Mesendoderm (in vitro differentiated cells): ENCODE results near the gene BORCS5.
A peak's percentile ranks its signal among the peaks of the same experiment; 100 is the strongest.

ENCODE experiments used
- DNase-seq: peaks from one replicate; pipeline ENCODE4 v3.0.0; 2013
- H2AK5ac ChIP-seq: 2 replicates; pipeline ENCODE4 v1.6.1; 2013; ENCODE audit warnings: low read length, inconsistent platforms
- H2BK120ac ChIP-seq: 2 replicates; pipeline ENCODE4 v1.6.1; 2013; ENCODE audit warnings: low read depth, mild to moderate bottlenecking, low read length, moderate library complexity, mixed read lengths
- H2BK15ac ChIP-seq: replicated peaks from 2 replicates; pipeline ENCODE4 v1.6.1; 2013; ENCODE audit warnings: low read depth, mild to moderate bottlenecking, moderate library complexity
- H2BK5ac ChIP-seq: 2 replicates; pipeline ENCODE4 v1.6.1; 2013; ENCODE audit warnings: low read length, inconsistent platforms
- H3K18ac ChIP-seq: 2 replicates; pipeline ENCODE4 v1.6.1; 2013; ENCODE audit warnings: mild to moderate bottlenecking, low read length, mixed read lengths
- H3K23ac ChIP-seq: one replicate; pipeline ENCODE4 v1.6.1; 2013; ENCODE audit warnings: low read length
- H3K27ac ChIP-seq: 2 replicates; pipeline ENCODE4 v1.5.1; 2013; ENCODE audit warnings: low read depth, mild to moderate bottlenecking, inconsistent platforms, low read length, moderate library complexity
- H3K27me3 ChIP-seq: 2 replicates; pipeline ENCODE4 v1.6.1; 2013; ENCODE audit warnings: low read length, control low read depth, mild to moderate bottlenecking, inconsistent platforms; ENCODE audit not compliant: insufficient read depth, poor library complexity
- H3K36me3 ChIP-seq: 2 replicates; pipeline ENCODE4 v1.6.1; 2013; ENCODE audit warnings: low read length, inconsistent platforms; ENCODE audit not compliant: control insufficient read depth, insufficient read depth
- H3K4ac ChIP-seq: one replicate; pipeline ENCODE4 v1.6.1; 2013; ENCODE audit warnings: low read depth, mild to moderate bottlenecking, low read length, moderate library complexity
- H3K4me1 ChIP-seq: 2 replicates; pipeline ENCODE4 v1.6.1; 2013; ENCODE audit warnings: low read depth, low read length, inconsistent platforms; ENCODE audit not compliant: control insufficient read depth
- H3K4me2 ChIP-seq: 2 replicates; pipeline ENCODE4 v1.6.1; 2013; ENCODE audit warnings: low read length
- H3K4me3 ChIP-seq: 2 replicates; pipeline ENCODE4 v1.5.1; 2013; ENCODE audit warnings: mild to moderate bottlenecking, low read length
- H3K56ac ChIP-seq: one replicate; pipeline ENCODE4 v1.6.1; 2013; ENCODE audit warnings: low read length
- H3K79me1 ChIP-seq: 2 replicates; pipeline ENCODE4 v1.6.1; 2013; ENCODE audit warnings: low read length, inconsistent platforms
- H3K79me2 ChIP-seq: 2 replicates; pipeline ENCODE4 v1.6.1; 2013; ENCODE audit warnings: mild to moderate bottlenecking, low read length; ENCODE audit not compliant: control insufficient read depth, insufficient read depth
- H3K9ac ChIP-seq: 2 replicates; pipeline ENCODE4 v1.6.1; 2013; ENCODE audit warnings: low read length, inconsistent platforms
- H4K5ac ChIP-seq: one replicate; pipeline ENCODE4 v1.6.1; 2013; ENCODE audit warnings: low read length
- H4K8ac ChIP-seq: one replicate; pipeline ENCODE4 v1.6.1; 2013; ENCODE audit warnings: low read depth, mild to moderate bottlenecking, control low read depth, low read length, moderate library complexity
- WGBS: extraction: QIAGEN DNeasy Blood & Tissue Kit; methylation state at CpG from one replicate; pipeline ENCODE4 v1.1.7; 2013; ENCODE audit warnings: low lambda C conversion rate, missing lambda C conversion rate; ENCODE audit not compliant: insufficient coverage; ENCODE audit errors: extremely low coverage; 5-methylcytosine and 5-hydroxymethylcytosine counted together

BORCS5 gene

DNA sequence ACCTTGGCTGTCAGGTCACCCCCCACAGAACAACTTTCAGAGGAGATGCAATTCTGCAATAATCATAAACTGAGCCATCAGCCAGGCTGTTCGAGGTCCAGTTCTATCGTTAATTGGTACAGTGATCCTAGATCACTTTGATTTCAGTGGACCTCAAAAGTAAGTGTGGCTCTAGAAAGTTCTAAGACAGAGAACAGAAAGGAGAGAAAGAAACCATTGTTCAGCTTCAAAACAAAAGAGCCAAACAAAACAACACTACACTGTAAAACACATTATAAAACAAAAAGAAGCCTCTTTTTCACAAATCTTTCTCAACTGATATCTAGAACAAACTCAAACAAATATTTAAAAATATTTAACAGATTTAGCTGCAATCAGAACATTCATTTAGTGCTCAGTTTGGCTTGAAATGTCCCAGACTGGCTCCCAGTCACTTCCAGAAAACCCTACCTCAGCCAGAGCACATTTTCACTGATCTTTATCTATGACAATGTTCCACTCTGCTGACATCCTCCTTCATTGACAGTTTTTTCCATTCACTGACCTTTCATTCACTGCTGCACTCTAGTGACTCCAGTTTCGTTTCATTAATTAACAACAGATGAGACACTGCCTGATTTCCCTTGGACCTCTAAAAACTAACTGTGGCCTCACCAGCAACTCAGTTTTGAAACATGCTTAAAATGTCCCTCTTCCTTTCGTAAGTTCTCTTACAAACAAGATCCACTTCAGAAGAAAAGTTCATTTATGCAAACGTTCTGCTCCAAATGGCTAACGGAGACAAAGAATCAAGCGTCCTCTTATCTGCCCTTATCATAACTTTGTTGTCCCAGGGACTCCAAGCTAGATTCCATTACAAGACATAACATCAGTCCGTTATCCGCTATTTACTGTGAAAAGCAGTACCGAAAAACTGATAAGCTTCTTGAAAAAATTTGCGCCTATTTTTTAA is 148.9 kb downstream of the BORCS5 start:
- peak overlapping the region; percentile 13 for H3K27ac ChIP-seq

DNA sequence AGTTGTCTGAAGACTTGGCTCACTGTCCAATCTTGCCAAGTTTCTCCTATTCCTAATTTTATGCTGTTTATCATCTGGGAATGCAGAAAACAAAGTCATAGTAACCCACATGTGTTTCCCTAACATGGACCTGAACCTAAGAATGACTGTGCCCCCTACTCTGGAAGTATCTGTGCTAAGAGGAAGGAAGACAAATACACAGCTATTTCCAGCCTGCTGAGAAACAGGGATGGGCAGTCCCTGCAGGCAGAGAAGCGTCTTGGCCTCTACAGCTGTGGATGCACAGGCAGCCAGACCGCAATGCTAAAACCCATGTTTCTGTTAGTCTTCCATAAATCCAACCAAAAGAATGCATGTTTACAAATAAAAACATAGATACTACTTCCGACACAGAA is 149.6 kb downstream of the BORCS5 start:
- Histone ChIP-seq H2BK15ac (no peak overlapping the region), H3K4me3 (no peak overlapping the region), H2AK5ac (no peak overlapping the region), H3K79me2 (peaks cover 5% of the 10 kb centered on the region), H3K4me1 (peaks cover 7% of the 10 kb centered on the region), H4K8ac (no peak overlapping the region), H4K5ac (no peak overlapping the region), H2BK5ac (no peak overlapping the region), H2BK120ac (no peak overlapping the region), H3K4me2 (no peak overlapping the region), H3K79me1 (peaks cover 2% of the 10 kb centered on the region), H3K27me3 (no peaks in the 10 kb centered on the region), H3K4ac (no peak overlapping the region), H3K9ac (no peak overlapping the region), H3K23ac (no peak overlapping the region), H3K36me3 (no peaks in the 10 kb centered on the region), H3K27ac (peak overlapping the region; percentile 0), H3K18ac (no peak overlapping the region), H3K56ac (no peak overlapping the region)
- no CpG with 5 or more reads among the region's 3 CpGs for WGBS
- DNase-seq, result peak; percentile 61

More for the DNA sequence above, 148.9 kb downstream of the BORCS5 start:
- Histone ChIP-seq H3K27me3 (no peaks in the 10 kb centered on the region), H3K4me3 (no peak overlapping the region), H4K5ac (no peak overlapping the region), H3K79me1 (peaks cover 2% of the 10 kb centered on the region), H4K8ac (no peak overlapping the region), H3K4me1 (peaks cover 7% of the 10 kb centered on the region), H2BK120ac (no peak overlapping the region), H3K36me3 (no peaks in the 10 kb centered on the region), H3K56ac (no peak overlapping the region), H2BK15ac (no peak overlapping the region), H3K4me2 (no peak overlapping the region), H3K4ac (peak overlapping the region; percentile 60), H2AK5ac (no peak overlapping the region), H3K18ac (no peak overlapping the region), H2BK5ac (no peak overlapping the region), H3K79me2 (peaks cover 2% of the 10 kb centered on the region), H3K23ac (no peak overlapping the region), H3K9ac (no peak overlapping the region)
- DNase-seq, result peak; percentile 75
- WGBS, result no CpG with 5 or more reads among the region's 11 CpGs

DNA sequence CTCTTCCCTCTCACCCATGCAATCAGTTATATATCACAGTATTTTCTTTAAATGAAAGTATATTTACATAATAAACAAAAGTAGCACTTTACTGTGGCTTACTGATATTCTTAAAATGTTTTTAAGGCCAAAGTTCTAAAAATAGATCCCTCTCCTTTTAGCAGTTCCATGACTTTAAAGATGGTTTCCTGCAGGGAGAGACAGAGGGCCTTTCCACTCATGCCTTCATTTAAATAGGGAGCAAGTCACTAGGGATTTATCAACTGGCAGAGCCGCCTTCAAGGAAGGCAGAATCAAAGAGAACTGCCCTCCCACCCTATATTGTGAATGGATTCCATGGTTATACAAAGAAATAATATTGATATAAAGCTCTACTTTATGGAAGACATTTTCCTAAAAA is 150.2 kb downstream of the BORCS5 start:
- H2BK15ac ChIP-seq, result no peak overlapping the region
- H3K4me3 ChIP-seq, result no peak overlapping the region
- no peak overlapping the region for H2AK5ac ChIP-seq
- H3K27me3 ChIP-seq, result no peaks in the 10 kb centered on the region
- H3K4me2 ChIP-seq, result no peak overlapping the region
- no CpG with 5 or more reads among the region's 1 CpG for WGBS
- no peak overlapping the region for H2BK120ac ChIP-seq
- no peaks in the 10 kb centered on the region for H3K36me3 ChIP-seq
- no peak overlapping the region for H3K18ac ChIP-seq
- no peak overlapping the region for H4K8ac ChIP-seq
- no peak overlapping the region for H3K56ac ChIP-seq
- no peak overlapping the region for H3K4ac ChIP-seq
- H3K4me1 ChIP-seq, result peaks cover 7% of the 10 kb centered on the region
- H4K5ac ChIP-seq, result no peak overlapping the region
- peaks cover 2% of the 10 kb centered on the region for H3K79me1 ChIP-seq
- H3K23ac ChIP-seq, result no peak overlapping the region
- H3K27ac ChIP-seq, result no peak overlapping the region
- no peak overlapping the region for H3K9ac ChIP-seq
- no peak for DNase-seq
- H2BK5ac ChIP-seq, result no peak overlapping the region
- peaks cover 5% of the 10 kb centered on the region for H3K79me2 ChIP-seq

DNA sequence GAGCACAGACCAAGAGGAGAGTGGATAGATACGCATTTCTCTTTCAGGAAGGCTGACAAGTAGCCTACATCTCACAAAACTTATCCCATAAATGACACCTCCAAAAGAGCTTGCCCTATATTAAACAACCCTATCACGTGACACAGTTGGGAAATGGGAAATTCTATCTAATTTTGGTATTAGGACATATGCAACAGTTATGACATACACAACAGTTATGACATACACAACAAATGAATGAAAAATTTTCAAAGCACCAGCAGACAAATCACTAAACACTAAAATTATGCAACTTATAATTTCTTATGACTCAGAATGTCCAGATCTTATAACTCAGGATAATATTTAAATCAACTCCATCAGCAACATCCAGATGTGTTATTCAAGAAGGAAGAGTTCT is 151.7 kb downstream of the BORCS5 start:
- Histone ChIP-seq H3K27me3 (no peaks in the 10 kb centered on the region), H3K56ac (no peak overlapping the region), H3K9ac (no peak overlapping the region), H4K8ac (no peak overlapping the region), H3K27ac (no peak overlapping the region), H3K36me3 (no peaks in the 10 kb centered on the region), H2BK15ac (no peak overlapping the region), H3K4me1 (peaks cover 7% of the 10 kb centered on the region), H3K4me3 (no peak overlapping the region), H2BK120ac (no peak overlapping the region), H4K5ac (no peak overlapping the region), H3K23ac (no peak overlapping the region), H3K79me2 (peaks cover 5% of the 10 kb centered on the region), H3K4ac (no peak overlapping the region), H3K4me2 (no peak overlapping the region), H3K18ac (no peak overlapping the region), H2BK5ac (no peak overlapping the region), H3K79me1 (no peaks in the 10 kb centered on the region), H2AK5ac (no peak overlapping the region)
- DNase-seq, result no peak
- WGBS, result no CpG with 5 or more reads among the region's 2 CpGs

DNA sequence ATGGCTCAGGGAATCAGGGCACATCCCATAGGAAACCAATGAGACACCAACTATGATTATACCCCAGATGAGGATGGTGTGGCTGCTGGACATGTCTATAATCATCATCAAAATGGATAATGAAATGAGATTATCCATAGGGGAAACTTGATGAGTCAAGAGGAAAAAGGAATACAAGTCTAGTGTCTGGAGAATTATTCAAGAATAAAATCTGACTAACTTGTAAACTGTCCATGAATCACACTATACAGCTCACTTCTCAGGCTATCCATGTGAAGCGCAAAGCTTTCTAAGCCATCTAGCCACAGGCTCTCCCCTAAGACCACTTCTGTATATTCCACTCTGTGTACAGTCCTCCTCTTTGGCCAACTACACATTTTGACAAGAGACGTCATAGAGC is 153.3 kb downstream of the BORCS5 start:
- Histone ChIP-seq H3K27me3 (no peaks in the 10 kb centered on the region), H3K79me2 (peaks cover 4% of the 10 kb centered on the region), H3K56ac (no peak overlapping the region), H3K27ac (no peak overlapping the region), H3K9ac (no peak overlapping the region), H3K4me3 (no peak overlapping the region), H3K4me2 (no peak overlapping the region), H4K5ac (no peak overlapping the region), H3K4ac (no peak overlapping the region), H2BK120ac (no peak overlapping the region), H3K4me1 (peaks cover 7% of the 10 kb centered on the region), H3K23ac (no peak overlapping the region), H2BK15ac (no peak overlapping the region), H2AK5ac (no peak overlapping the region), H2BK5ac (no peak overlapping the region), H4K8ac (no peak overlapping the region), H3K36me3 (no peaks in the 10 kb centered on the region), H3K18ac (no peak overlapping the region), H3K79me1 (no peaks in the 10 kb centered on the region)
- WGBS, result no CpG with 5 or more reads among the region's 2 CpGs
- no peak for DNase-seq
